Sigmoid colon (tissue), 4 donors: ENCODE results near the gene UBASH3B.

ENCODE experiments used
- EP300 ChIP-seq, 4 donors: sonication (generic); formaldehyde crosslinking; IDR thresholded peaks; one replicate each; pipeline ENCODE4 v1.6.1; 2017; ENCODE audit warnings: antibody characterized with exemption in 4 of 4
- POLR2A ChIP-seq, 2 donors: fragments of 450-650 bp; IDR thresholded peaks; one replicate each; pipeline ENCODE4 v1.6.1; 2016; ENCODE audit warnings: antibody characterized with exemption in 2 of 2, mild to moderate bottlenecking in 2 of 2, moderate library complexity in 2 of 2
- POLR2AphosphoS5 ChIP-seq, 4 donors: sonication (generic); formaldehyde crosslinking; IDR thresholded peaks; one replicate each; pipeline ENCODE4 v1.6.1; 2017; ENCODE audit warnings: antibody characterized with exemption in 4 of 4
- TF ChIP-seq, protein P1 (sequence below), 4 experiments: fragments of 450-650 bp in 3 of 4; fragments of 200-600 bp in 1 of 4; IDR thresholded peaks; one replicate each; pipeline ENCODE4 v1.5.1; 2016 to 2019; ENCODE audit warnings: antibody characterized with exemption in 4 of 4, mild to moderate bottlenecking in 3 of 4, moderate library complexity in 2 of 4

DNA sequence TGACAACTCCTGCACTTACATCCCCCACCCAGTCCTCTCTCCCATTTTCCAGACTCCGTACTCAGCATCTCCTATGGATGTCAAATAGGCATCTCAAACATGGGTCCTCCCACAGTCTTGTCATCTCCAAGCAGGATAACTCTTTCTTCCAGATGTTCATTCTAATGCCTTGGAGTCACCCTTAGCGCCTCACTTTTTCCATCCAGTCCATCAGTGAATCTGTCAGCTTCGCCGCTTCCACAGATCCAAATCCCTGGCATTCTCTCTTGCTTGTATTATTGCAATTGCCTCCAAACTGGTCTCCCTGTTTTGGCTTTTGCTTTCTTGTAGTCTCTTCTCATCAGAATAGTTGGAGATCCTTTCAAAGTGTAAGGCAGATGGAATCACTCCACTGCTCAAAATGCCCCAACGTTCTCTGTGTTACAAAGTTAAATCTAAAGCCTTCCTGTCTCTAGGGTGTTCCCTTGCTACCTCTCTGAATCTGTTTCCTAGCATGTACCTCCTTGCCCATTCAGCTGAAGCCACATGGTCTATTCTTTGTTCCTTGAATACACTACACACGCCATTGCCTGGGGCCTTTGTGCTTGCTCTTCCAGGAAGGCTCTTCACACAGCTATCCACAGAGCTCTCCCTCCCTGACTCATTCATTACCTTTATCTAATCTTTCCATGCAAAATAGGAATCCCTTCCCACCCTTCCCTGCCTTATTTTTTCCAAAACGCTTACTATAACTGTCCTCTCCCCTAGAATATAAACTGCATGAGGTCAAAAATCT is 64.8 kb downstream of the UBASH3B start:
- TF ChIP-seq POLR2A (IDR thresholded peaks at IDR 0.05) (no peak), POLR2AphosphoS5 (IDR thresholded peaks at IDR 0.05) (no peak), EP300 (IDR thresholded peaks at IDR 0.05) (no peak)
- TF ChIP-seq, protein P1, sequence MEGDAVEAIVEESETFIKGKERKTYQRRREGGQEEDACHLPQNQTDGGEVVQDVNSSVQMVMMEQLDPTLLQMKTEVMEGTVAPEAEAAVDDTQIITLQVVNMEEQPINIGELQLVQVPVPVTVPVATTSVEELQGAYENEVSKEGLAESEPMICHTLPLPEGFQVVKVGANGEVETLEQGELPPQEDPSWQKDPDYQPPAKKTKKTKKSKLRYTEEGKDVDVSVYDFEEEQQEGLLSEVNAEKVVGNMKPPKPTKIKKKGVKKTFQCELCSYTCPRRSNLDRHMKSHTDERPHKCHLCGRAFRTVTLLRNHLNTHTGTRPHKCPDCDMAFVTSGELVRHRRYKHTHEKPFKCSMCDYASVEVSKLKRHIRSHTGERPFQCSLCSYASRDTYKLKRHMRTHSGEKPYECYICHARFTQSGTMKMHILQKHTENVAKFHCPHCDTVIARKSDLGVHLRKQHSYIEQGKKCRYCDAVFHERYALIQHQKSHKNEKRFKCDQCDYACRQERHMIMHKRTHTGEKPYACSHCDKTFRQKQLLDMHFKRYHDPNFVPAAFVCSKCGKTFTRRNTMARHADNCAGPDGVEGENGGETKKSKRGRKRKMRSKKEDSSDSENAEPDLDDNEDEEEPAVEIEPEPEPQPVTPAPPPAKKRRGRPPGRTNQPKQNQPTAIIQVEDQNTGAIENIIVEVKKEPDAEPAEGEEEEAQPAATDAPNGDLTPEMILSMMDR (IDR thresholded peaks at IDR 0.05) = no peak
